ENCODE results near the gene IL17RD.

IL17RD gene

GRCh38 chr3:57060089-57060821 is 104.9 kb downstream of the IL17RD start, which contains the start of gene SPATA12 (continued):
- TF ChIP-seq ZBTB10 (tag by site-specific recombination; IDR thresholded peaks at IDR 0.05): no peak
- TF ChIP-seq ZNF585B (tag by site-specific recombination; IDR thresholded peaks at IDR 0.05): no peak
- TF ChIP-seq ZNF558 (tag by site-specific recombination; IDR thresholded peaks at IDR 0.05): no peak
- TF ChIP-seq ZNF785 (tag by site-specific recombination; IDR thresholded peaks at IDR 0.05): no peak
- no peak for TF ChIP-seq ZNF354C (tag by site-specific recombination; IDR thresholded peaks at IDR 0.05; ENCODE audit: borderline replicate concordance, low read depth)
- TF ChIP-seq ZEB2 (tag by site-specific recombination; IDR thresholded peaks at IDR 0.05): no peak
- peak; percentile 71 for TF ChIP-seq IKZF3 (tag by site-specific recombination; IDR thresholded peaks at IDR 0.05)
- TF ChIP-seq YY2 (tag by site-specific recombination; IDR thresholded peaks at IDR 0.05): no peak

- Histone ChIP-seq H3K4me1 (ENCODE audit: control insufficient read depth, insufficient read depth, low read length) (no peaks in the 10 kb centered on the region), H3K27ac (ENCODE audit: extremely low read depth, low read depth, low read length) (no peak overlapping the region), H3K4me3 (ENCODE audit: low read depth, low read length) (no peak overlapping the region), H3K36me3 (ENCODE audit: control insufficient read depth in 2 of 2, insufficient read depth in 1 of 2, low read length in 2 of 2) (no peaks in the 10 kb centered on the region), H3K9me3 (ENCODE audit: control insufficient read depth, insufficient read depth, low read depth, low read length) (no peaks in the 10 kb centered on the region)
- ChIA-PET CTCF (no interaction called here), POLR2A (interaction anchor here (0.6 kb wide), 1 partner anchor 25 kb away, joined by 5 read pairs; no protein-coding TSS in a partner anchor)
- no peak for TF ChIP-seq ZNF112 (tag by site-specific recombination; IDR thresholded peaks at IDR 0.05)
- TF ChIP-seq ZNF654 (tag by site-specific recombination; IDR thresholded peaks at IDR 0.05; ENCODE audit: low read depth): no peak
- TF ChIP-seq ZNF214 (tag by site-specific recombination; IDR thresholded peaks at IDR 0.05; ENCODE audit: borderline replicate concordance): no peak
- TF ChIP-seq, protein P1, sequence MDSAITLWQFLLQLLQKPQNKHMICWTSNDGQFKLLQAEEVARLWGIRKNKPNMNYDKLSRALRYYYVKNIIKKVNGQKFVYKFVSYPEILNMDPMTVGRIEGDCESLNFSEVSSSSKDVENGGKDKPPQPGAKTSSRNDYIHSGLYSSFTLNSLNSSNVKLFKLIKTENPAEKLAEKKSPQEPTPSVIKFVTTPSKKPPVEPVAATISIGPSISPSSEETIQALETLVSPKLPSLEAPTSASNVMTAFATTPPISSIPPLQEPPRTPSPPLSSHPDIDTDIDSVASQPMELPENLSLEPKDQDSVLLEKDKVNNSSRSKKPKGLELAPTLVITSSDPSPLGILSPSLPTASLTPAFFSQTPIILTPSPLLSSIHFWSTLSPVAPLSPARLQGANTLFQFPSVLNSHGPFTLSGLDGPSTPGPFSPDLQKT (IDR thresholded peaks at IDR 0.05; ENCODE audit: borderline replicate concordance, low read depth, low read length): no peak
- no peak for TF ChIP-seq ZSCAN16 (tag by site-specific recombination; IDR thresholded peaks at IDR 0.05)
- TF ChIP-seq ZNF23 (tag by site-specific recombination; IDR thresholded peaks at IDR 0.05; ENCODE audit: borderline replicate concordance): no peak
- no peak for TF ChIP-seq ZNF202 (tag by site-specific recombination; IDR thresholded peaks at IDR 0.05; ENCODE audit: borderline replicate concordance)
- no peak for TF ChIP-seq MYNN (tag by site-specific recombination; IDR thresholded peaks at IDR 0.05; ENCODE audit: borderline replicate concordance)
- no peak for TF ChIP-seq ZFHX2 (tag by site-specific recombination; conservative IDR thresholded peaks at IDR 0.05)
- no peak for TF ChIP-seq ZBTB26 (tag by site-specific recombination; optimal IDR thresholded peaks at IDR 0.05)
- TF ChIP-seq, protein P2, sequence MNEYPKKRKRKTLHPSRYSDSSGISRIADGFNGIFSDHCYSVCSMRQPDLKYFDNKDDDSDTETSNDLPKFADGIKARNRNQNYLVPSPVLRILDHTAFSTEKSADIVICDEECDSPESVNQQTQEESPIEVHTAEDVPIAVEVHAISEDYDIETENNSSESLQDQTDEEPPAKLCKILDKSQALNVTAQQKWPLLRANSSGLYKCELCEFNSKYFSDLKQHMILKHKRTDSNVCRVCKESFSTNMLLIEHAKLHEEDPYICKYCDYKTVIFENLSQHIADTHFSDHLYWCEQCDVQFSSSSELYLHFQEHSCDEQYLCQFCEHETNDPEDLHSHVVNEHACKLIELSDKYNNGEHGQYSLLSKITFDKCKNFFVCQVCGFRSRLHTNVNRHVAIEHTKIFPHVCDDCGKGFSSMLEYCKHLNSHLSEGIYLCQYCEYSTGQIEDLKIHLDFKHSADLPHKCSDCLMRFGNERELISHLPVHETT (tag by site-specific recombination; IDR thresholded peaks at IDR 0.05): no peak
- TF ChIP-seq ZNF398 (tag by site-specific recombination; IDR thresholded peaks at IDR 0.05): no peak
- TF ChIP-seq, protein P3, sequence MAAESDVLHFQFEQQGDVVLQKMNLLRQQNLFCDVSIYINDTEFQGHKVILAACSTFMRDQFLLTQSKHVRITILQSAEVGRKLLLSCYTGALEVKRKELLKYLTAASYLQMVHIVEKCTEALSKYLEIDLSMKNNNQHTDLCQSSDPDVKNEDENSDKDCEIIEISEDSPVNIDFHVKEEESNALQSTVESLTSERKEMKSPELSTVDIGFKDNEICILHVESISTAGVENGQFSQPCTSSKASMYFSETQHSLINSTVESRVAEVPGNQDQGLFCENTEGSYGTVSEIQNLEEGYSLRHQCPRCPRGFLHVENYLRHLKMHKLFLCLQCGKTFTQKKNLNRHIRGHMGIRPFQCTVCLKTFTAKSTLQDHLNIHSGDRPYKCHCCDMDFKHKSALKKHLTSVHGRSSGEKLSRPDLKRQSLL (tag by site-specific recombination; IDR thresholded peaks at IDR 0.05): no peak
- no peak for TF ChIP-seq ZNF610 (tag by site-specific recombination; IDR thresholded peaks at IDR 0.05; ENCODE audit: borderline replicate concordance)
- no peak for TF ChIP-seq RBAK (tag by site-specific recombination; IDR thresholded peaks at IDR 0.05)
- TF ChIP-seq ZNF670 (tag by site-specific recombination; IDR thresholded peaks at IDR 0.05; ENCODE audit: low read depth): no peak
- TF ChIP-seq ZNF701 (tag by site-specific recombination; IDR thresholded peaks at IDR 0.05): no peak
Observed at GRCh38 chr3:57059411-57059810, 105.7 kb downstream of the IL17RD start.
